Measurements from ENCODE around the gene KAT2A.

KAT2A gene

GRCh38 chr17:42114118-42114517, 7.0 kb downstream of the KAT2A start:
- no peak for DNase-seq (ENCODE audit: low spot score)

GRCh38 chr17:42113293-42114069, 7.7 kb downstream of the KAT2A start:
- no peak for DNase-seq (ENCODE audit: low spot score)

- no peak for DNase-seq (ENCODE audit: low spot score)
Observed at GRCh38 chr17:42112552-42113176, 8.5 kb downstream of the KAT2A start, which contains the start of gene DHX58. Gene DHX58 (minus strand): TSS chr17:42112714. CDS start chr17:42111892, 822 bp downstream.

- DNase-seq (ENCODE audit: low spot score): no peak
Observed at GRCh38 chr17:42111871-42112551, 9.2 kb downstream of the KAT2A start.

GRCh38 chr17:42111265-42111636, 9.9 kb downstream of the KAT2A start:
- DNase-seq (ENCODE audit: low spot score): no peak

- no peak for DNase-seq (ENCODE audit: low spot score)
Observed at GRCh38 chr17:42110301-42111264, 10.6 kb downstream of the KAT2A start.

- DNase-seq (ENCODE audit: low spot score): no peak
Observed at GRCh38 chr17:42109086-42109485, 12.1 kb downstream of the KAT2A start.

GRCh38 chr17:42107597-42108576, 13.3 kb downstream of the KAT2A start:
- peak; percentile 88 for DNase-seq (ENCODE audit: low spot score)

GRCh38 chr17:42107124-42107523, 14.0 kb downstream of the KAT2A start:
- DNase-seq (ENCODE audit: low spot score): no peak

- DNase-seq (ENCODE audit: low spot score): no peak
Observed at GRCh38 chr17:42106009-42106408, 15.2 kb downstream of the KAT2A start.

- DNase-seq (ENCODE audit: low spot score): no peak
Observed at GRCh38 chr17:42104264-42104663, 16.9 kb downstream of the KAT2A start.

- no peak for DNase-seq (ENCODE audit: low spot score)
Observed at GRCh38 chr17:42103221-42103954, 17.8 kb downstream of the KAT2A start.

- DNase-seq (ENCODE audit: low spot score): peak; percentile 71
Observed at GRCh38 chr17:42101513-42102292, 19.5 kb downstream of the KAT2A start.

- peak; percentile 51 for DNase-seq (ENCODE audit: low spot score)
Observed at GRCh38 chr17:42098730-42099399, 22.3 kb downstream of the KAT2A start.

GRCh38 chr17:42097691-42098631, 23.2 kb downstream of the KAT2A start, which contains the start of gene ZNF385C:
Gene ZNF385C (minus strand): TSS chr17:42098473. CDS start chr17:42063056, 35,417 bp downstream.
- DNase-seq (ENCODE audit: low spot score): no peak

- no peak for DNase-seq (ENCODE audit: low spot score)
Observed at GRCh38 chr17:42096360-42097111, 24.6 kb downstream of the KAT2A start.
